ENCODE results near the gene COP1.

- TF ChIP-seq POLR2AphosphoS5 (IDR thresholded peaks at IDR 0.05) (no peak), CTCF (IDR thresholded peaks at IDR 0.05) (no peak), POLR2A (IDR thresholded peaks at IDR 0.05) (no peak)
Observed at GRCh38 chr1:175901076-175901836, 305.8 kb downstream of the COP1 start.
